SU-DHL-6 (cell line): ENCODE measurements around the gene FAM184A.

Experiments used
- CTCF ChIP-seq: fragments of 200-600 bp; sonication (generic); IDR thresholded peaks from one replicate; pipeline ENCODE4 v1.5.1; 2017; ENCODE audit warnings: antibody characterized with exemption, mild to moderate bottlenecking, low read length, moderate library complexity; ENCODE audit not compliant: insufficient read depth, poor library complexity, severe bottlenecking
- EZH2phosphoT487 ChIP-seq: fragments of 200-600 bp; sonication (generic), shearing (Covaris generic); conservative IDR thresholded peaks from 2 replicates; pipeline ENCODE4 v1.6.1; 2018; ENCODE audit warnings: mild to moderate bottlenecking, antibody characterized with exemption, low read length, moderate library complexity, mixed read lengths

- TF ChIP-seq EZH2phosphoT487 (no peak), CTCF (no peak)
Observed at GRCh38 chr6:118981884-118982574, 96.4 kb downstream of the FAM184A start.
